HepG2 (cell line): ENCODE measurements around the gene ARFGAP3. TPM values are rescaled to one million over a fixed set of nuclear protein-coding genes. Genes with fewer than 3 reads are reported as not detected.
A peak's percentile ranks its signal among the peaks of the same experiment; 100 is the strongest.

Experiments used
- BCL6 ChIP-seq: IDR thresholded peaks from 2 replicates; pipeline ENCODE4 v1.6.1; 2016; ENCODE audit warnings: missing genetic modification reagents, missing compliant biosample characterization
- KDM2A ChIP-seq: sonication (generic); formaldehyde crosslinking; IDR thresholded peaks from 2 replicates; pipeline ENCODE4 v1.4.0; 2020; ENCODE audit warnings: low read depth, missing genetic modification reagents, borderline replicate concordance
- MAFK ChIP-seq, 2 experiments: IDR thresholded peaks in 1 of 2; conservative IDR thresholded peaks in 1 of 2; 2 replicates each; pipeline ENCODE4 v1.6.1; 2011; ENCODE audit warnings: improper control_type of control experiment in 2 of 2, low read length in 2 of 2
- MIER3 ChIP-seq: IDR thresholded peaks from 2 replicates; pipeline ENCODE4 v1.6.1; 2016; ENCODE audit warnings: missing compliant biosample characterization, borderline replicate concordance
- MNT ChIP-seq: fragments of 450-650 bp; IDR thresholded peaks from 2 replicates; pipeline ENCODE4 v1.6.1; 2016
- NBN ChIP-seq: fragments of 450-650 bp; conservative IDR thresholded peaks from 2 replicates; pipeline ENCODE4 v1.6.1; 2017
- RXRB ChIP-seq: IDR thresholded peaks from 2 replicates; pipeline ENCODE4 v1.6.1; 2016; ENCODE audit warnings: borderline replicate concordance, missing genetic modification reagents, missing compliant biosample characterization
- SKI ChIP-seq: fragments of 450-650 bp; IDR thresholded peaks from one replicate; pipeline ENCODE4 v1.6.1; 2018; ENCODE audit warnings: mild to moderate bottlenecking; ENCODE audit not compliant: partially characterized antibody
- SOX6 ChIP-seq, 2 experiments: fragments of 450-650 bp in 1 of 2; sonication (generic) in 1 of 2; formaldehyde crosslinking in 1 of 2; IDR thresholded peaks; 2 replicates each; pipeline versions ENCODE4 v1.4.0 to v1.6.1; 2017 to 2020; ENCODE audit warnings: antibody characterized with exemption in 1 of 2, mild to moderate bottlenecking in 1 of 2, missing genetic modification reagents in 1 of 2
- TCF12 ChIP-seq, 2 experiments: fragments of 450-650 bp in 1 of 2; sonication (generic) in 1 of 2; formaldehyde crosslinking in 1 of 2; IDR thresholded peaks; 2 replicates each; pipeline versions ENCODE4 v1.6.1 to v1.8.0; 2017 to 2022; ENCODE audit warnings: antibody characterized with exemption in 1 of 2, mild to moderate bottlenecking in 1 of 2, missing genetic modification reagents in 1 of 2, moderate library complexity in 1 of 2
- TRIM24 ChIP-seq: sonication (generic); formaldehyde crosslinking; IDR thresholded peaks from 2 replicates; pipeline ENCODE4 v1.8.0; 2022; ENCODE audit warnings: mild to moderate bottlenecking, missing genetic modification reagents
- ZMYM3 ChIP-seq: sonication (generic); formaldehyde crosslinking; IDR thresholded peaks from 2 replicates; pipeline ENCODE4 v1.5.1; 2020; ENCODE audit warnings: mild to moderate bottlenecking, missing genetic modification reagents
- ZNF251 ChIP-seq: sonication (generic); formaldehyde crosslinking; IDR thresholded peaks from 2 replicates; pipeline ENCODE4 v1.9.0; 2021; ENCODE audit warnings: mild to moderate bottlenecking, missing genetic modification reagents
- ZNF260 ChIP-seq: sonication (generic); formaldehyde crosslinking; IDR thresholded peaks from 2 replicates; pipeline ENCODE4 v1.4.0; 2020; ENCODE audit warnings: missing genetic modification reagents, low read depth, mild to moderate bottlenecking, borderline replicate concordance
- ZNF510 ChIP-seq: sonication (generic); formaldehyde crosslinking; IDR thresholded peaks from 2 replicates; pipeline ENCODE4 v1.4.0; 2020; ENCODE audit warnings: low read depth, mild to moderate bottlenecking, missing genetic modification reagents
- ZNF687 ChIP-seq: sonication (generic); formaldehyde crosslinking; IDR thresholded peaks from 2 replicates; pipeline ENCODE4 v1.5.1; 2020; ENCODE audit warnings: mild to moderate bottlenecking, missing genetic modification reagents, moderate library complexity
- ZNF768 ChIP-seq: sonication (generic); formaldehyde crosslinking; IDR thresholded peaks from 2 replicates; pipeline ENCODE4 v1.4.0; 2020; ENCODE audit warnings: missing genetic modification reagents
- ZNF777 ChIP-seq: sonication (generic); formaldehyde crosslinking; IDR thresholded peaks from 2 replicates; pipeline ENCODE4 v1.4.0; 2020; ENCODE audit warnings: missing genetic modification reagents
- ZNF781 ChIP-seq: sonication (generic); formaldehyde crosslinking; IDR thresholded peaks from 2 replicates; pipeline ENCODE4 v1.5.1; 2020; ENCODE audit warnings: borderline replicate concordance, mild to moderate bottlenecking, missing genetic modification reagents; ENCODE audit errors: not compliant biosample characterization
- polyA plus RNA-seq, 8 experiments: library from polyadenylated mRNA; depleted of rRNA in 3 of 8; stranded (reverse) in 7 of 8; unstranded in 1 of 8; fragments of >200 nt; fragmentation: Illumina TruSeq in 4 of 8; extraction: Trizol in 4 of 8; gene quantifications; 2 replicates each; pipeline versions ENCODE4 v1.2.1 to v1.2.3, GENCODE V29; 2011 to 2016; ENCODE audit warnings: low read depth in 4 of 8, missing spikeins in 1 of 8, mixed read lengths in 1 of 8; ENCODE audit not compliant: insufficient read depth in 1 of 8
- total RNA-seq, 5 experiments: library from RNA; depleted of rRNA; stranded (reverse); fragments of >200 nt; fragmentation: Illumina TruSeq; extraction: Trizol; gene quantifications; 2 replicates each; pipeline ENCODE4 v1.2.3, GENCODE V29; 2016; ENCODE audit warnings: low read depth in 1 of 5
- TF ChIP-seq, protein P1 (sequence below): sonication (generic); formaldehyde crosslinking; IDR thresholded peaks from 2 replicates; pipeline ENCODE4 v1.5.1; 2020; ENCODE audit warnings: missing genetic modification reagents, mild to moderate bottlenecking, borderline replicate concordance
- TF ChIP-seq, protein P2 (sequence below): sonication (generic); formaldehyde crosslinking; conservative IDR thresholded peaks from 2 replicates; pipeline ENCODE4 v1.5.0; 2020; ENCODE audit warnings: missing genetic modification reagents
- TF ChIP-seq, protein P3 (sequence below): sonication (generic); formaldehyde crosslinking; IDR thresholded peaks from 2 replicates; pipeline ENCODE4 v1.4.0; 2020; ENCODE audit warnings: missing genetic modification reagents, low read depth, mild to moderate bottlenecking, borderline replicate concordance

ARFGAP3 gene
- total and polyA plus RNA-seq, 2 of the 13 experiments (the other 11 are each of a cell fraction or from before 2014, with no cell fraction given) = 41.7 to 61.6 TPM

GRCh38 chr22:42807185-42807584, 49.9 kb downstream of the ARFGAP3 start (continued):
- peak; percentile 63 for TF ChIP-seq ZNF687 (CRISPR knock-in tag)
- TF ChIP-seq ZNF768 (CRISPR knock-in tag) = no peak
- TF ChIP-seq TRIM24 (CRISPR knock-in tag) = no peak
- TF ChIP-seq, protein P1, sequence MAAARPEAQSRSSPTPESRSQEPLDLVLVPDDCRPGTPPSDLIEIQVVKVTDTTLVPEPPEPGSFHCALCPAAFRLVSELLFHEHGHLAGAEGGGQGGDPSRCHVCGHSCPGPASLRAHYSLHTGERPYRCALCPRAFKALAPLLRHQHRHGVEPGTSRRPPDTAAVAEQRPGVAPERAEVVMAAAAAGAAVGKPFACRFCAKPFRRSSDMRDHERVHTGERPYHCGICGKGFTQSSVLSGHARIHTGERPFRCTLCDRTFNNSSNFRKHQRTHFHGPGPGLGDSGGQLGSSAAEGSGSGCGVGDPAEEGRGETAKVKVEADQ = no peak
- TF ChIP-seq SKI = peak; percentile 65
- no peak for TF ChIP-seq SOX6 (IDR thresholded peaks at IDR 0.05)
- peak; percentile 20; the same call in 1 of the 2 replicates for TF ChIP-seq SOX6 (CRISPR knock-in tag; IDR thresholded peaks at IDR 0.05)
- TF ChIP-seq MIER3 (CRISPR knock-in tag) = no peak
- TF ChIP-seq TCF12 (IDR thresholded peaks at IDR 0.05) = no peak
- no peak for TF ChIP-seq TCF12 (CRISPR knock-in tag; IDR thresholded peaks at IDR 0.05)
- TF ChIP-seq MNT = no peak
- no peak for TF ChIP-seq MAFK (conservative IDR thresholded peaks at IDR 0.05 in 1 of 2, IDR thresholded peaks at IDR 0.05 in 1 of 2; ENCODE audit: low read length in 2 of 2)
- no peak for TF ChIP-seq ZNF510 (CRISPR knock-in tag)
- TF ChIP-seq RXRB (CRISPR knock-in tag) = 0 out of 2 replicates have a peak, but pooled peaks have one; percentile 12
- no peak for TF ChIP-seq ZMYM3 (CRISPR knock-in tag)
- TF ChIP-seq, protein P2, sequence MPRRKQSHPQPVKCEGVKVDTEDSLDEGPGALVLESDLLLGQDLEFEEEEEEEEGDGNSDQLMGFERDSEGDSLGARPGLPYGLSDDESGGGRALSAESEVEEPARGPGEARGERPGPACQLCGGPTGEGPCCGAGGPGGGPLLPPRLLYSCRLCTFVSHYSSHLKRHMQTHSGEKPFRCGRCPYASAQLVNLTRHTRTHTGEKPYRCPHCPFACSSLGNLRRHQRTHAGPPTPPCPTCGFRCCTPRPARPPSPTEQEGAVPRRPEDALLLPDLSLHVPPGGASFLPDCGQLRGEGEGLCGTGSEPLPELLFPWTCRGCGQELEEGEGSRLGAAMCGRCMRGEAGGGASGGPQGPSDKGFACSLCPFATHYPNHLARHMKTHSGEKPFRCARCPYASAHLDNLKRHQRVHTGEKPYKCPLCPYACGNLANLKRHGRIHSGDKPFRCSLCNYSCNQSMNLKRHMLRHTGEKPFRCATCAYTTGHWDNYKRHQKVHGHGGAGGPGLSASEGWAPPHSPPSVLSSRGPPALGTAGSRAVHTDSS (CRISPR knock-in tag) = no peak
- peak; percentile 30; the same call in 1 of the 2 replicates for TF ChIP-seq BCL6 (CRISPR knock-in tag)
- no peak for TF ChIP-seq KDM2A
- TF ChIP-seq ZNF251 (CRISPR knock-in tag) = no peak
- TF ChIP-seq NBN = no peak
- TF ChIP-seq, protein P3, sequence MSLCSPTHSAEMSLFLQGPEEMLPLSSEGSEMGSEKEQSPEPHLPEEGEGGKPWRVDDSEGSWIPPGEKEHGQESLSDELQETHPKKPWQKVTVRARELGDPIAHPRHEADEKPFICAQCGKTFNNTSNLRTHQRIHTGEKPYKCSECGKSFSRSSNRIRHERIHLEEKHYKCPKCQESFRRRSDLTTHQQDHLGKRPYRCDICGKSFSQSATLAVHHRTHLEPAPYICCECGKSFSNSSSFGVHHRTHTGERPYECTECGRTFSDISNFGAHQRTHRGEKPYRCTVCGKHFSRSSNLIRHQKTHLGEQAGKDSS (CRISPR knock-in tag) = no peak
- no peak for TF ChIP-seq ZNF777 (CRISPR knock-in tag)
- TF ChIP-seq ZNF781 (CRISPR knock-in tag) = no peak
- no peak for TF ChIP-seq ZNF260 (CRISPR knock-in tag)
